Measurements from ENCODE around the gene TMEM200B.
"Not testable (repeated sequence)": the region's sequence is repeated elsewhere in the genome, so short reads cannot be mapped to it uniquely, and the experiment has no call there.

Gene TMEM200B

DNA sequence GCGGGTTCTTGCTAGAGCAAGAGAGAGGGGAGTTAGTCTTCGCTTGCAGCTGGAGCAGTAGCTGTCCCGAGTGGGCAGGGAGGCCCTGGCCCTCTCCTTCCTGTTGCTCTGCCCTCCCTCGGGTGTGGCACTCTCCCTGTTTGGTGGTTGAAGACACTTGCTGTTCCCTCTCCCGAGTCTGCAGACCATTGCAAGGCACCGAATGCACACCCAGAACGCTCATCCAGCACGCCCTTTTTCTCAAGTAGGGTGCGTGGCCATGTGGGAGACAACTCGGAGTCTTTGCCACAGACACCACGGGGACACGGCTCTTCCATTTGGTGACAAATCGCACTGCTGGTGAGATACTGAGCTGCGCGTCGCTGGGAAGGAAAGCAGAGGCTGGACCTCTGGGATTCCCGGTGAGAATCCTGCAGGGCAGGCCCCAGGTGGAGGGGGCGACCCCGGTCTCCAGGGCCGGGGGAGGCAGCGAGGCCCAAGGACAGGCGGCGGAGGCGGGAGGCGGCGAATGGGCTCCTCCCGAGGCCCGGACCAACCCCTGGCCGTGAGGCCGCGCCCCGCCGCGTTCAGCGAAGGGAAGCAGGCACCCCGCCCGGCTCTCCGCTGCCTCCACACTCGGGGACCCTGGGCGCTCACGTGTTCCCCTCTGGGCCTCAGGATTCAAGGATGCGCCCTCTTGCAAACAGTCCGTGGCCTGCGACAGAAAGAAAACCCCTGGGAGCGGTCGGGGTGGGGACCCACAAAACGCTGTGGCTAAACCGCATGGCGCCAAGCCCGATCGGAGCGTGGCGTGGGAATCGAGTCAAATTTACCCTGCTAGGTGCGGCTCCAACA lies 10.4 kb upstream of the TMEM200B start:
- DNase-seq: no peak

DNA sequence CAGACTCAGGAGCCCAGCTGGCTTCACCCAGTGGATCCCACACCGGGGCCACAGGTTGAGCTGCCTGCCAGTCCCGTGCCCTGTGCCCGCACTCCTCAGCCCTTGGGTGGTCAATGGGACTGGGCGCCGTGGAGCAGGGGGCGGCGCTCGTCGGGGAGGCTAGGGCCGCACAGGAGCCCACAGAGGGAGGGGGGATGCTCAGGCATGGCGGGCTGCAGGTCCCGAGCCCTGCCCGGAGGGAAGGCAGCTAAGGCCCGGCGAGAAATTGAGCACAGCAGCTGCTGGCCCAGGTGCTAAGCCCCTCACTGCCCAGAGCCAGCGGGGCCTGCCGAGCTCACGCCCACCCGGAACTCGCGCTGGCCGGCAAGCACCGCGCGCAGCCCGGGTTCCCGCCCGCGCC lies 7.4 kb upstream of the TMEM200B start:
- DNase-seq: not testable (repeated sequence)

DNA sequence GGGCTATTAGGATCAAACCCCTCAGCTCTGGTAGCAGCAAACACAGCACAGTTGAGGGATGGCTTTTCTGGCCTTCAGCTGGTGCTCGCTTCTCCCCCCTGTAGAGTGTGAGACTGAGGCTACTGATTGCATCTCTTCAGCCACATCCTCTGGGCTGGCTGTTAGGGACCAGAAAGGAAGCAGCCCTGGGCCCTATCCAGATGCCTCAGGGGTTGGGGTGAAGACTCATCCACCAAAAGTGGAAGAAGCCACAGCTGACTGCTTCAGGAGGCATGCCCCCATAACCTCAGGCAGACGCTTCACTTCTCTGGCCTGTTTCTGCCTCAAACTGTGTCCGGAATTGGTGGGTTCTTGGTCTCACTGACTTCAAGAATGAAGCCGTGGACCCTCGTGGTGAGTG lies 6.2 kb upstream of the TMEM200B start:
- no peak for DNase-seq

DNA sequence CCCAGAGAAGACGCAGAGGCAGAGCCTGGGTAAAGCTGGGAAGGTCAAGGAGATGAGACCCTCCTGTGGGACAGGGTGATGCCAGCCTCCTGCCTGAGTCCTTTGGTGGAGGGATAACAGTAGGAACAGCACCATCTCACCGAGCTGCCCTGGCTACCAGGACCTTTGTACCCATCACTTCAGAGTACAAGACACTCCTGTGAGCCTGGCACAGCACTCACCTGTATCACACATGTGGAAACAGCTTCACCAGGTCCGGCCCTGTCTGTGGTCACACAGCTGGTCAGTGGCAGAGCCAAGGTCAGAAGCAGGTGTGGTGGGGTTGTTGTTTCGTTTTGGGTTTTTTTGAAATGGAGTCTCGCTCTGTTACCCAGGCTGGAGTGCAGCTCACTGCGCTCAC lies 5.0 kb upstream of the TMEM200B start:
- no peak for DNase-seq

DNA sequence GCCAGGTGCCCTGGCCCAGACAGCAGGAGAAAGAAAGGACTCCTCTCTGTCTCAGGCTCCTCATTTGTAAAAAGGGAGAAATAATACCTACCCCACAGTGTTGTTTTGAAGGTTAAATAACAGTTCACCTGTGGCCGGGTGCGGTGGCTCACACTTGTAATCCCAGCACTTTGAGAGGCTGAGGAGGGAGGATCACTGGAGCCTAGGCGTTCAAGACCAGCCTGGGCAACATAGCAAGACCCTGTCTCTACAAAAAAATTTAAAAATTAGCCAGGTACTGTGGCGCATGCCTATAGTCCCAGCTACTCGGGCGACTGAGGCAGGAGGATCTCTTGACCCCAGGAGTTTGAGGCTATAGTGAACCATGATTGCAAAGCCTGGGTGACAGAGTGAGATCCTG lies 2.5 kb upstream of the TMEM200B start:
- DNase-seq: no peak

DNA sequence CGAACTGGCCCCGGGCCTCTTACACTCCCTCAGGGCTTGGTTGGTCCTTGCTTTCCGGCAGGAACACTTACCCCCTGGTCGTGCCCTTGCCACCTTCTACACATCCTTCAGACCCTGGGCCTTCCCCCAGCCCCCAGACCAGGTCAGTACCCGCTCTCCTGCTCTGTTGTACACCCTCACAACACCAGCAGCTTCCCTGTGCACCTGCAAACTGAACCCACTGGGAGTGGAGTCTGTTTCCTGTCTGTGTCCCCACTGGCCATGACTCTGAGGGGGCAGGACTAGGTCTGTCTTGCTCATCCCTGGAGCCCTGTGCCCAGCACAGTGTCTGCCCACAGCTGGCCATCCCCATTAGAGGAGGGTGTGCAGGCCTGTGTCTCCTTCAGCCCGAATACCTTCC lies 2.1 kb upstream of the TMEM200B start:
- DNase-seq: no peak

DNA sequence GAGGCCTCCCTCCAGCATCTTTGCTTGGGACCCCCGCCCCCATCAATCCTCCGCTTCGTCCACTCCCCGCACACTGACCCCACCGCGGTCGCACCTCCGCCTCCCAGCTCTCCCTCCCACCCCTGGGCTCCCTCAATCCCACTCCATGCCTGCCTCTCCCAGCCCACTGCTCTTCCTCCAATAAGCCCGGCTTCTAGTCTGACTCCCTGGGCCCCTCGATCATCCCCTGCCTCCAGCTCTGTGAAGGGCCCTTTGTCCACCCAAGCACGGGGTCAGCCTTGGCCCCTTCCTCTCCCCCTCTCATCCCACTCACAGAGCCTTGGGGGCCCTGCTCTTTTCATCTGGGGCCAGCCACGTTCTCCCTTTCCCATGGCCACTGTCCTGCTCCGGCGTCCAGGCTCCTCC lies 1.5 kb upstream of the TMEM200B start:
- DNase-seq: no peak

DNA sequence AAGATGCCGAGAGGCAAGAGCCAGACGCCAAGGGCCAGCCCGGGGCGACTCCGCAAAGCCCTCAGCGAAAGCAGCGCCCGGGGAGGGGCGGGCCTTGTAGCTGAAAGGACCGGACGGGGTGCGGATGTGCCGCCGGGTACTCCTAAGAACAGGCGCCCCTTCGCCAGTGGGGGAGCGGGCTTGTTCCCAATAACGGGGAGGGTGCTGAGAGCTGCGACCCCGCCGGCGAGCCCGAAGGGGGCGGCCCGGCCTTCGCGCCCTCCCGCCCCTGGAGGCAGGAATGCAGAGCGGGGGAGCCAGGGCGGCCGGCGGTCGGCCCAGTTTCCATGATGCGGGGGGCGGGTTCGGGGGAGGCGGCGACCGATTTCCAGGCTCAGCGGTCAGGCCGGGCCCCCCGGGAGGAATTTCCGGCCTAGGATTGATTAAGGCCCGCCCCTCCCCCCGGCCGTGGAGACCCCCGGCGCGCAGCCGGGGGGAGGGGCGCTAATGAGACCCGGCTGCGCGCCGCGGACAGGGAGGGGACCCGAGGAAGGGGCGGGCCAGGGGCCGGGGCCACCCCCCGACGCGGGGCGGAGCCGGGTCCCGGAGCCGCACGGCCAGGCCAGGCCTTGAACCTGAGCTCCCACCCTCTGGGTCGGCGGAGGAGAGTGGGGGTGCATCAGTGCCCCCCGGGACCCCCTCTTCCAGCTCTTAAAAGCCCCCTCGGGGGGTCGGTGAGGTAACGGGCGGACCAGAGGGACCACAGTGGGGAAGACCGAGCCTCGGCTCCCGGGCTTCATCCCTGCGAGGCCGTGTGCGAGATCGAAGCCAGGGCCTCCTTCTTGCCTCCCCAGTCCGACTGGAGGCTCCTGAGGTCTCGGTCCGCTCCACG lies 898 bp upstream of the TMEM200B start:
- peak in 1 of 2 experiments; percentile 78 for DNase-seq

DNA sequence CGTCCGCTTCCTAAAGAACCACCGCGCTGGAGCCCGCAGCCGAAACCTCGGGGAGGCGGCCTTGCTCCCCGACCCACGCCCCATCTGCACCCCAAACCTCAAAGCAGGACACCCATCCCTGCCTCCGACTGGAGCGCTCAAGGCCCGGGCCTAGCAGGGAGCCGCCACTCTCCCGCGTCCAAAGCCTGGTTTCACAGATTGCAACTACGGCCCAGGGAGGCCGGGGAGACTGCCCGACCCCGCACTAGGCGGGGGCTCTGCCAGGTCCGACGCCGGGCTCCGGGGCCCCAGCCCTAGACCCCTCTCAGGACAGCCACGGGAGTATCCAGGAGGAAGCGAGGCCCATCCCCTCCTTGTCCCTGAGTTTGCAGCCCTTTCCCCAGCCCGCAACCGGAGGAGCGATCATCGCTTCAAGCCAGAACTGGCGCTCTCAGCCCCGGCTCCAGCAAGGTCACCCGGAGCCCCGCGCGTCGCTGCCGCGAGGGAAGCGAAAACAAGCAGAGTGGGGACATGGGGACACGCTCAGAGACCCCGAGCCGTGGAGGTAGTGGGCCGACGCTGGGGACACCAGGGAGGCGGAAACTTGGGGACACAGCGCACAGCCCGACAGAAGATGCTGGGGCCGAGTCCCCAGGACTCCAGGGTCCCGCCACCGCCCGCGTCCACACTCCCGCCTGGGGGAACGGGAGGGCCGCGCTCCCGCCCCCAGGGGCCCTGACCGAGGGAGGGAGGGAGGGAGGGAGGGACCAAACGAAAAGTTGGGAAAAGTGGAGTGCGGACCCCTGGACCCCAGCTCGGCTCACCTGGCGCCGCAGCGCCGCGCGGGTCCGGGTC lies 433 bp downstream of the TMEM200B start:
- DNase-seq: peak in 1 of 2 experiments; percentile 64

DNA sequence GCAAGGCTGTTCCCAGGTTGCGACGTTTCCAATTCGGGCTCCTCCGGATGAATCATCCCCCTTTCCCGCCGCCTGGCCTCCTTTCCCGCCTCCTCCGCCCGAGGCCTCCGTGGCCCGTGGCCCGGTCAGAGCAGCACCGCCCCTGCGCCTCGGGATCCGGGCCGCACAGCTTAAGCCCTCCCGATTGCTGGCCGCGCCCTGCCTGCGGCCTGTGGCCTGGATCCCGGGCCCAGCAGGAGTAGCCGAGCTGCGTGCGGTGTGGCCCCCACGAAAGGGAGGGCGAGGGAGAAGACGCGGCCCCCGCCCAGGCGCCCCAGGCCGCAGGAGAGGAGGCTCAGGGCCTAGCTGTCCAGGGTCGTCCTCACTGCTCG lies 1.0 kb downstream of the TMEM200B start:
- DNase-seq: no peak

DNA sequence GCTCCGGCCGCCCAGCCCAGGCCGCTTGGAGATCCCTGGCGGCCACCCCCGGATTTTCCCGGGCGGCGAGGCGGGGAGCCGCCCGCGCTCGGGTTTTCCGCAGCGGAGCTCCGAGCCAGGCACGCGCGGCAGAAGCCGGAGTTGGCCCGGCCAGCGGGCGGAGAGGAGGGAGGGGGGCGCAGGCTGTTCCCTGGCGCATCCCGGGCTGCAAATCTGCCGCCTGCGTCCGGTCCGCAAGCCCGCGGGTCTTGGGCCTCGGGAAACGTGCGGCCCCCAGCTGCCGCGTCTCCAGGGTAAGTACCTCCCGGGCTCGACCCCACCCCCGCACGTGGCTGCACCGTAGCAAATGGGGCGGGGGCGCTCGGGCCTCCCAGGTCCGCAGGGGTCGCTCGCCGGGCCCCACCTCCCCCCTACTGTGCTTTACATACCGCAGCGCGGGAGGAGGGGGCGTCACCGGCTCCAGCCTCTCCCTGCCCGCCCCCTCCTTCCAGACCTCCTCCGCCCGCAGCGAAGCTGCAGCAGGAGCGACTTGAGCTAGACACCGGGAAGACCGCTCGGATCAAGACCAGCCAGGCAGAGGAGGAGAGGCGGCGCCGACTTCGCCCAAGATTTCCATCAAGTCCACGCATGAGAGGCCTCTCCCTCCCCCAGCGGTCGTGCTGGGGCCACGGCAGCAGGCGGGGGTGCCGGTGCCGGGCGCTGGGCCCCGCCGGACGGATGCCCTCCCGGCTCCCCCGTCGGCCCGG lies 1.6 kb downstream of the TMEM200B start:
- peak in 1 of 2 experiments; percentile 56 for DNase-seq

DNA sequence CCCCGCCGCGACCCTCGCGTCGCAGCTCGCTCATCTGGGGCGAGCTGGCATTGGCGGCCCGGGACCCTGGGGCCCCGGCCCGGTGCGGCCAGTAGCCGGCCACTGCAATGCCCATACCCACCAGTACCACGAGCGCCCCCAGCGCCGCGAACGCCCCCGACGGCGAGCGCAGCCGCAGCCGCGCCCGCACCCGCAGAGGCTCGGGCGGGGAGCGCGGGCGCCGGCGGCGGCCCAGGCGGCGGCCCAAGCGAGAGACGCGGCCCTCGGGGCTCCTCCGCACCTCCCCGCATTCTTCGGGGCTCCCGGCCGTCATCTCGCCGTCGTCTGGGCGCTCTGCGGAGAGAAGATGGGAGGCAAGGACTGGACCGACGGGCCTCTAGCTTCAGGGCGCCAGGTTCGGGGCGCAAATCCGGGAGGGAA lies 2.2 kb downstream of the TMEM200B start:
- DNase-seq: peak in 1 of 2 experiments; percentile 56

DNA sequence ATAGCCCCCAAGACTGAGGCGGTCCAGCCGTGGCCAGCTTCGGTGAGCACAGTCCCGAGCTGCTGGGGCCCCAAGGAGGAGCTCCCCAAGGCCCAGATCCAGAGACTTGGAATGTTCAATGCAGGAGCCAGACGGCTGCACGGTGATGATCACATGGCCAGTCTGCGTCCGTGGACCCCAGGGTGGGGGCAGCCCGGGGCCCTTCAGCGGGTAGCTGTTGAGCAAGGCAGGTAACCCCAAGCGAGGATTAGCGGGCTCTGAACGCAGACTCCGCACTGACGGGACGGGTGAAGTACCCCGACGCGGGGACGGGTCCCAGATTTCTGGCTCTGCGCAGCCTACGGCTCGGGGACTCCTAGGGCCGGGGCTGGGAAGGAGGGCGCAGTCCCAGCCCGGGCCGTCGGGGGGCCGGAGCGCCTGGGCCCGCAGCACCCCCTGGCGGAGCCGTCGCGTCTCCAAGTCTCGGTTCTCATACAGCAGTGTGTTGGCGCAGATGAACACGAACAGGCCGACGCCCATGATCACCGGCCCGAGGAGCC lies 2.7 kb downstream of the TMEM200B start:
- peak in 1 of 2 experiments; percentile 73 for DNase-seq

DNA sequence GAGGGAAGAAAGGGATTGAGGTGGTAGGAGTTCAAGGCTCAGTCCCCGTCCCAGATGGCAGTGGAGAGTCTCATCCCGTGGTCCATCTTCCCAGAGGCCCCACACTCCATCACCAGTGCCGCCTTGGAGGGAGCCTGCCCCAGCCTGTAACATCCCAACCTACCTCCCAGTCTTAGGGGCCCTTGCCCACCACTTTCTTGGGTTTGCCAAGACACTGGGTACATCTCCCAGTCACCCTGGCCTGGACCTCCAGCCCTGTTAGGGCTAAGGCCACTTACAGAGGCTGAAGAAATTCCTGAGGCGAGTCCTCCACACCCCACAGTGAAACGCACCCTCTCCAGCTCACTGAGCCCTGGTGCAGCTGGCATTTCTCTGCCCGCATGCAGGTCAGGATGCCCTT lies 3.3 kb downstream of the TMEM200B start:
- no peak for DNase-seq

DNA sequence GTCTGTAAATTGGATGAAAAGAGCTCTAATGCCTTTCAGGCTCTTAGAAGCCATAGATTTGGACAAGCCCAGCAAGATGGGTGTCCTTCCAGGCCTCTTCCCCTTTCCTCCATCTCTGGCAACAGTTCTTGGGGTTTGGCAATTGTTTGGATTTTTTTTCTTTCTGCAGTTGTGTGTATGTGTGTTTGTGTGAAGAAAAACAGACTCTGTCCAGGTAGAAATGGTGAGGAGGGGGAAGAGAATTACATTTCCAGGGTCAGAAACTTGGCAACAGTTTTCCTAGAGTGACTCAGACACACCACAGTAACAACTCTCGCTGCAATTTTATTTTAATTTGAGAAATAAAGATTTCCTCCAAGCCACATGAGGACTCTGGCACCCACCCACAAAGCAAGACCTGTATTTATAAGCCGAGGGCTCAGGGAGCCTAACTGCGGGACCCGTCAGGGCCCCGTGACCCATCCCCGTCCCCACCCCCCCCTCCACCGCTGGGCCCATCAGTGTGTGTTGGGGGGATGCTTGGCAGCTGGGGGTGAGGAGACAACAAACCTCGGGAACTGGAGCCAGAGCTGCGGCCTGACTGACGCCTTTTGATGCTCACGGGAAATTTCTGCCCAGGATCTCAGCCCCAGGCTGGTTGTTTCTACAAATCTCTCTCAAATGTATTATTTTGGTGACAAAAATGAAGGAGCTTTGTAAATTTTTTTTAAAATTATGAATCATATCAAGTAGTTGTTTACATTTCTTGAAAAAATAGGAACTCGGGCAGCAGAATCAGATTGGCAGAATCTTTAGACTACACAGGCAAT lies 4.4 kb downstream of the TMEM200B start:
- no peak for DNase-seq

DNA sequence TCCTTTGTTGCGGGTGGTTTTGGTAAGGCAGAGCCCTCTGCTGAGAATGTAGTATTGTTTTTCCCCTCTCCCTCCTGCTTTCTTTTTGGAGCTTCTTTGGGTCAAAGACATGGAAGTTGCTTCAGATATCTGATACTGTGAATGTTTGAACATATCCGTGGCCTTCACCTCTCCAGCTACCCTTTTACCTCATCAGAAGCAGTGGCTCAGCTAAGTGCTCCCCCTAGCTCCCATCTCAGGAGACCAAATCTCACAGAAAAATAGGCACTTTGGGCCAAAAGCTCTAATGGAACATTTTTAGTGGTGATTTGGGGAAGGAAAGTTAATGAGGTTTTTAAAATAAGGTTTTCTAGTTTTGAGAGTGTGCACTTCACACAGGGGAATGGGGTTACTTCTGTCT lies 6.3 kb downstream of the TMEM200B start:
- DNase-seq: no peak

DNA sequence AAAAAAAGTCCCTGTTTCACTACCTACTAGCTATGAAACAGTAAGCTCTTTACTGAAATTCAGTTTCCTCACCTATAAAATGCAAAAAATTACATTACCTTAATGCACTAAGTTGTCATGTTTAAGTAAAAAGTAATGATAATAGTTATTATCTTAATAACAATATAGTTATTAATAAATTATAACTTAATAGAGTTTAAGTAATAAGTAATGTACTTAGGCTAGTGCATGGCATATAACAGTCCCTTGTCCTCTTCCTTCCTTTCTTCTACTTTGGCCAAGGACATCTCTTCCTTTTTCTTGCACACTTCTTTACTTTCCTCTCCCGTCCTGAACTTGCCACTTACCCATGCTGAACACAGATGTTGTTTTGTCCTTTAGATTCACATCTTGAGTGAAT lies 9.0 kb downstream of the TMEM200B start:
- no peak for DNase-seq

DNA sequence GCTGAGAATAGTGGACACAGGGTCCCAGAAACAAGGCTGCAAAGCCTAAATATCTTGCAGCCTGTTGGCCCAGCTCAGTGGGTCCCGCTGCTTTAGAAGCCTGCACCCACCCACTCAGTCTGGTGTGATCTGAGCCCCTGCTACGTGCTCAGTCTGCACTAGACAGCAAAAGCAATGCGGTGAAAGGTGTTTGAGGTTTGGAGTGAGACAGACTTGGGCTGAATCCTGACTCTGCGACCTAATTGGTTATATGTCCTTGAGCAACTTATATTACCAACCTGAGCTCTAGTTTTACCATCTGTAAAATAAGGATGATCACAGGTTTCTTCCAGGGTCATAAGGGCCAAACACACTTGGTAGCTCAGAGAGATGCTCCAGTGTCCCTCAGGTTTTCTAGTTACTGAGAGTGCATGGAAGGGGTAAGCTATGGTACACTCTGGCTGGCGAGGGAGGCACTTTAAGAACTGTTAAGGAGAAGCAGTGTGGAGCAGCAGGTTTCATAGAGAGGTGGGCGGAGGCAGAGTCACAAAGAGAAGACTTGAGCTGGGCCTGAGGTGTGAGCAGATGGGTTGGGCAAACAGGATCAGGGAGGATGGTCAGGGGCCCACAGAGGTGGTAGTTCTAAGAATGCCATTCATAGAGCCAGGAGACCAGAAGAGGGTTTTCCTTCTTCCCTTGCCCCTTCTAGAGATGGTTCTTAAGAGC lies 10.1 kb downstream of the TMEM200B start:
- DNase-seq: no peak

DNA sequence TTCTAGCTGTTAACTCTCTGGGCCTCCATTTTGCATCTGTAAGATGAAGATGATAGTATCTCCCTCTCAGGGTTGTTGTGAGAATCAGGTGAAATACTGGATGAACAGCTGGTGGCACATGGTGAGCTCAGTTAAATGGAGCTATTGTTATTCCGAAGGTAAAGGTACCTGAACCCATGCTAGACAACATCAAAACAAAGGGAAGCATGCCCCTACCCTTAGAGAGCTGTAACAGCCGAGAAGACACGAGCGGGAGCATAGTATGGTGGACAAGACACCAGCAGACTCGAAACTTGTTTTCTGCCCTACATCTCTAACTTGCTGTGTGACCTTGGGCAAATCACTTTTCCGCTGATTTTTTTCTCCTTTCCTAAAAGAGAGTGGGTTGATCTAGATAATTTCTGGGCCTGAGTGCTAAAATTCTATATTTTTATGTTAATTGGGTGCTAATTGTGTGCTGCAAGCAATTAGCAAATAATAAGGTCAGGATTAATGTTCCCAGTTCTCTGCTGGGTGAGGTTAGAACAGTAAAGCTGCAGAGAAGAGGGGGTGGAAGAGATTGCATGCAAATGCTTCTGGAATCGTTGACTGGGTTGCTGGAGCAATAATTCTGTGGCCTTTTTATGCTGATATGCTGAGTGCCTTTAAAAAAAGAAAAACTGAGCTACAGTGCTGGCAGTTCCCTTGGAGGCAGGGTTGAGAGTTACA lies 10.8 kb downstream of the TMEM200B start:
- DNase-seq: no peak

DNA sequence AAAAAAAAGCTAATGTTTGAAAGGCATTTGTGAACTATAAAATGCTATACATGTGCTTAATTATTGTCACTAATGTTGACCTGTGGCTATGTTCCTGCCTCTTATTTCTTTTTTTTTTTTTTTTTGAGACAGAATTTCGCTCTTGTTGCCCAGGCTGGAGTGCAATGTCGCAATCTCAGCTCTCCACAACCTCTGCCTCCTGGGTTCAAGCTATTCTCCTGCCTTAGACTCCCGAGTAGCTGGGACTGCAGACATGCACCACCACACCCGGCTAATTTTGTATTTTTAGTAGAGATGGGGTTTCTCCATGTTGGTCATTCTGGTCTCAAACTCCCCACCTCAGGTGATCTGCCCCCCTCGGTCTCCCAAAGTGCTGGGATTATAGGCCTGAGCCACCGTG lies 15.7 kb downstream of the TMEM200B start:
- not testable (repeated sequence) for DNase-seq

Measured in NCI-H526 (cell line).